GM13977 (cell line): Measurements from ENCODE around the gene RHBDD1.

Experiments used
- DNase-seq: peaks from one replicate; pipeline ENCODE4 v3.0.0; 2012; ENCODE audit warnings: low spot score
- in situ Hi-C: fragments of 300-500 bp; cut with MboI; formaldehyde crosslinking; loops from one replicate; pipeline ENCODE4 v1.12.0; 2022; ENCODE audit warnings: low sequenced_read_pairs, low pct_unique_long_range_greater_than_20kb, mixed read lengths, inconsistent platforms; ENCODE audit not compliant: unreplicated experiment
- TF ChIP-seq, protein P1 (sequence below): IDR thresholded peaks from 2 replicates; pipeline ENCODE4 v1.5.1; 2012; ENCODE audit warnings: mild to moderate bottlenecking, control low read depth; ENCODE audit not compliant: insufficient read depth; ENCODE audit errors: extremely low read depth, missing control alignments

RHBDD1 gene

DNA sequence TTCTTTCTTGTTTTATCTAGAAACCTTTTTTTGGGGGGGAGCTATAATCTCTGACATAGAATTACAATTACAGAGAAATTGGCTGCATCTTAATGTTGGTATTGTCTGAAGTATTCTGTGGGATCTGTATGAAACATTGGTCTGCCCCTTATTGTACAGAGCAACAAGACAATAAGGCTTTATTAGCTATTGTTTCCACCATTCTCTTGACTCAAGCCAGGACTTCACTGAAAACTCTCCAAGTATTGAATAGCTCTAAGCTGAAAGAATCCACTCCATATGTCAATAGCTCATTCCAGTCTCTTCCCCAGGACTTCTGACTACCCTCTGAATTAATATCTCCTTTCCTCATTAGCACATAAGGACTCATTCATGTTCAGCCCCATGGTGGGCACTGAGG, 77.8 kb downstream of the RHBDD1 start:
- no peak for DNase-seq
- TF ChIP-seq, protein P1, sequence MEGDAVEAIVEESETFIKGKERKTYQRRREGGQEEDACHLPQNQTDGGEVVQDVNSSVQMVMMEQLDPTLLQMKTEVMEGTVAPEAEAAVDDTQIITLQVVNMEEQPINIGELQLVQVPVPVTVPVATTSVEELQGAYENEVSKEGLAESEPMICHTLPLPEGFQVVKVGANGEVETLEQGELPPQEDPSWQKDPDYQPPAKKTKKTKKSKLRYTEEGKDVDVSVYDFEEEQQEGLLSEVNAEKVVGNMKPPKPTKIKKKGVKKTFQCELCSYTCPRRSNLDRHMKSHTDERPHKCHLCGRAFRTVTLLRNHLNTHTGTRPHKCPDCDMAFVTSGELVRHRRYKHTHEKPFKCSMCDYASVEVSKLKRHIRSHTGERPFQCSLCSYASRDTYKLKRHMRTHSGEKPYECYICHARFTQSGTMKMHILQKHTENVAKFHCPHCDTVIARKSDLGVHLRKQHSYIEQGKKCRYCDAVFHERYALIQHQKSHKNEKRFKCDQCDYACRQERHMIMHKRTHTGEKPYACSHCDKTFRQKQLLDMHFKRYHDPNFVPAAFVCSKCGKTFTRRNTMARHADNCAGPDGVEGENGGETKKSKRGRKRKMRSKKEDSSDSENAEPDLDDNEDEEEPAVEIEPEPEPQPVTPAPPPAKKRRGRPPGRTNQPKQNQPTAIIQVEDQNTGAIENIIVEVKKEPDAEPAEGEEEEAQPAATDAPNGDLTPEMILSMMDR, result no peak
- in situ Hi-C loops, result no loop called here

DNA sequence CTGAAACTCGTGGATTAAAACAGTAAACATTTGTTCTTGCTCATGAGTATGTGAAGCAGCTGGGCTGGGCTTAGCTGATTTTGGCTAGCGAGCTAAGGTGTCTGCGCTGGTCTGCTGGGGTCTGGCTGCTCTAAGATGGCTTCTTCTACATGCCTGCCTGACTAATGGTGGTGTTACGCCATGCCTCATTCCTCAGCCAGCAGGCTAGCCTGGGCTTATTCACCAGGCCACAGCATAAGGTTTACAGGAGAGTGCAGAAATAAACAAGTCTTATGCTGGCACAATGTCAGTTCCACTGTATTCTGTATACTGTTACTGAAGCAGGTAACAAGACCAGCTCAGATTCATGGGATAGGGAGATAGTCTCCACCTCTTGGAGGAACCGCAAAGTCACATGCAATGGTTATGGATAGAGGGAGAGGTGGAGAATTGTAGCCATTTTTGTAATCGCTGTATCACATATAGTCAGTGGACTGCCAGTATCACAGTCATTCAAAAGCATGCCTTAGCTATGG, 80.0 kb downstream of the RHBDD1 start:
- no peak for DNase-seq
- TF ChIP-seq, protein P1, result no peak
- in situ Hi-C loops, result no loop called here

DNA sequence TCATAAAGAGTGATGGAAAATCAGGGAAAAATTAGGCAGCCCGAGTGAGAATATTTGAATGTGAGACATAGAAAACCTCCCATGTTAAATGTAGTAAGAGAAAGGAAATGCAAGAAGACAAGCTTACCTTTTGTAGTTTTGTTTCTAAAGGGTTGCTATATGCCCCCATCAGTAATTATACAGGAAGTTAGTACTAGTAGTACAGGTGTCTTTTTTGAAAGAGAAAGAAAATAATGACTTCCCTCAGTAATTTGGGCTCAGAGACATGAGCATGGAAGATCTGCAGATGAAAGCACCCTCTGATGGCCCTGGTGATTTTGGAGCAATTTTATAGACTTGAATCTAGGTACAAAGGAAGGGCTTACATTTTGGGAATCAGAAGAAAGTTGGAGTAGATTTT, 80.8 kb downstream of the RHBDD1 start:
- in situ Hi-C loops, result no loop called here
- DNase-seq, result peak; percentile 12
- TF ChIP-seq, protein P1, result no peak

DNA sequence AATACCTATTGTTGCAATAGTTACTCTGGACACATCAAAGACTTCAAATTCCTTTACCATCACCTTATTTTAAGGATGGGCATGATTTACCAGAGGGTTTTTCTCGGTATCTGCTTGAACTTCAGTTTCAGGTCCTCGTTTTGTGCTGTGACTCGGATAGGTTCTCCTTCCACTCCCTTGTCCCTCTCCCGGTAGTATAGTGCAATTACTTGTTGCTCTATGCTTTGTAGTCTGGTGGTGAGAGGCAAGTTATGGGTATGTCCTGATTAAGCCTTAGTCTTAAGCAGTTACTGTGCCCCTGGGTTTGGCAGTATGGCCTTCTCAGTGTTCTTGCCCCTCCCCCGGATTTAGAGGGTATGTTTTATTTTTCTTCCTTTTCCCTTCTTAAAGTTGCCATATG, 96.6 kb downstream of the RHBDD1 start:
- in situ Hi-C loops, result no loop called here
- DNase-seq, result no peak
- TF ChIP-seq, protein P1, result no peak

DNA sequence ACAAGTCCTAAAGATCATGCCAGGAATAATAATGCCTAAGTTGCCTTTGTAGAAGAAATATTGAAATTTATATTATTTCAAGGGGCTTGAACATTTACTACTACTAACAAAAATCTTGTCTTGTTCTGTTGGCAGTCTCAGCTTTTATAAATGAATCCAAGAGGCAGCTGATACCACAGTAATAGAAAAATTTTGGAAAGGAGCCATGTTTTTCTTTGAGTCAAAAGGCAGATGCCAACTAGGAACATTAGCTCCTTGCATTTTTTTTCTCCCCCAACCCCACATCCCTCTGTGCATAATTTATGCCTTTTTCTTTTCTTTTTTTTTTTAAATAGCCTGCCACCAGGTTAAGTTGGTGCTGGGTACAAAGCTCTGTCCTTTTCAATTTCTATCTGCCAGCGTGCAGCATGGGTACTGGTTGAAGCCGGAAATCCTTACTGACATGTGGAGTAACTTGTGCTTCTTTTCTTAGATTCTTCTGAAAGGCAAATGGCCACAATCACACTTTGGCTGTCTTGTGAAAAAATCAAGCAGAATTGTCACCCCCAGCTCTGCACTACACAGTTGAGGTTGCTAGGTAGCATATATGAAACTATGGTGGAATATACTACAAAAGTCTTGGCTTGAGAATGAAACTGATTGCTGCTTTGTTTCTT, 98.8 kb downstream of the RHBDD1 start:
- DNase-seq, result no peak
- in situ Hi-C loops, result no loop called here
- TF ChIP-seq, protein P1, result no peak

DNA sequence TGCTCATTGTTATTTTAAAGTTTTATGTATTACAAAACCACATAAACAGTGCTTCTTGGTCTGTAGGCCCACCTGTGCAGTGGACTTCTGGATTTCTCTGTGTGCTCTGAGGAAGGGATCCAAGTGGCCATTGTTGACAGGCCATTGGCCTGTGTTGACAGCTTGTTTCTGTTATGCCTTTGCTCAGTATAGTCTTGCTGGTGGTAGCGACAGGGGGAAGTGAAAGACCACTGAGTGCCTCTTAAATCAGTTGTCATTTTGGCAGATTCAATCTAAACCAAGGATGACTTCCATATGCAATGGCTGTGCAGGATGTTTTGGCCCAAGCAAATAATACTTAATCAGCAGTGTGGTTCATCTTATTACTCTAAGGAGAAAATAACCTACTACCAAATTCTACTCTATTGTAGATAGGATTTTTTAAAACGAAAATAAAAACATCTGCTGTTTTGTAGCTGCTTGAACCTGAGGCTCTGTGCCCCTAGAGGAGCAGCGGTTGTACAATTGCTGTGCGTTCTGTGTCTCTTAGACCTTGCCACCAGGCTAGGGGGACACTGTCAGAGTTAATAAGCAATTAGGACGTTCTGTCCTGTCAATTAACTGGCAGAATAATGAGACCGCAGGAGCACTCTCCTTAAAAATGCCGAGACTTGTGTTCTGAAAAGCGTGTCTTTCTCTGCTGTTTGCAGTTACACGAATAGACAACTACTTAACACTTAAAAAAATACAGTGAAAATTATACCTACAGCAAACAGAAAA, 108.2 kb downstream of the RHBDD1 start:
- in situ Hi-C loops, result no loop called here
- DNase-seq, result no peak
- TF ChIP-seq, protein P1, result no peak
